Ecto neural progenitor cell (in vitro differentiated cells): ENCODE results near the gene CD163.
"Not testable (repeated sequence)": the region's sequence is repeated elsewhere in the genome, so short reads cannot be mapped to it uniquely, and the experiment has no call there.

ENCODE experiments used
- DNase-seq: peaks from one replicate; pipeline ENCODE4 v3.0.0-alpha.2; 2018; ENCODE audit warnings: low spot score

CD163 gene

GRCh38 chr12:7503686-7504415 lies at the start of gene CD163:
Gene CD163, minus strand, starts transcription at chr12:7503777. Its CDS starts 87 bp downstream, at chr12:7503690.
- DNase-seq = no peak

- DNase-seq = no peak
Observed at GRCh38 chr12:7542813-7543212, 39.2 kb upstream of the CD163 start.

GRCh38 chr12:7542046-7542445 lies 38.5 kb upstream of the CD163 start:
- DNase-seq = no peak

GRCh38 chr12:7514416-7514815 lies 10.8 kb upstream of the CD163 start:
- no peak for DNase-seq

- DNase-seq = no peak
Observed at GRCh38 chr12:7512553-7512952, 9.0 kb upstream of the CD163 start.

GRCh38 chr12:7509793-7510470 lies 6.4 kb upstream of the CD163 start:
- not testable (repeated sequence) for DNase-seq

- no peak for DNase-seq
Observed at GRCh38 chr12:7502612-7503011, 965 bp downstream of the CD163 start.

- DNase-seq = no peak
Observed at GRCh38 chr12:7501031-7501588, 2.5 kb downstream of the CD163 start.

GRCh38 chr12:7499636-7500035 lies 3.9 kb downstream of the CD163 start:
- DNase-seq = no peak

- DNase-seq = no peak
Observed at GRCh38 chr12:7498809-7499208, 4.8 kb downstream of the CD163 start.

- DNase-seq = no peak
Observed at GRCh38 chr12:7497661-7498060, 5.9 kb downstream of the CD163 start.

- no peak for DNase-seq
Observed at GRCh38 chr12:7496451-7496850, 7.1 kb downstream of the CD163 start.

- no peak for DNase-seq
Observed at GRCh38 chr12:7495136-7495535, 8.4 kb downstream of the CD163 start.

- DNase-seq = no peak
Observed at GRCh38 chr12:7493006-7493405, 10.6 kb downstream of the CD163 start.

GRCh38 chr12:7486512-7486911 lies 17.1 kb downstream of the CD163 start:
- DNase-seq = no peak

GRCh38 chr12:7485095-7485494 lies 18.5 kb downstream of the CD163 start:
- no peak for DNase-seq

GRCh38 chr12:7483343-7483742 lies 20.2 kb downstream of the CD163 start:
- DNase-seq = no peak

- no peak for DNase-seq
Observed at GRCh38 chr12:7479771-7480170, 23.8 kb downstream of the CD163 start.

GRCh38 chr12:7472060-7472459 lies 31.5 kb downstream of the CD163 start:
- no peak for DNase-seq

GRCh38 chr12:7460375-7461259 lies 43.0 kb downstream of the CD163 start:
- DNase-seq = peak; percentile 71

- DNase-seq = no peak
Observed at GRCh38 chr12:7459973-7460372, 43.6 kb downstream of the CD163 start.

- DNase-seq = no peak
Observed at GRCh38 chr12:7451756-7452155, 51.8 kb downstream of the CD163 start.
